Measurements from ENCODE around the gene RASL12.
"Not testable (repeated sequence)": the region's sequence is repeated elsewhere in the genome, so short reads cannot be mapped to it uniquely, and the experiment has no call there.

RASL12 gene, protein sequence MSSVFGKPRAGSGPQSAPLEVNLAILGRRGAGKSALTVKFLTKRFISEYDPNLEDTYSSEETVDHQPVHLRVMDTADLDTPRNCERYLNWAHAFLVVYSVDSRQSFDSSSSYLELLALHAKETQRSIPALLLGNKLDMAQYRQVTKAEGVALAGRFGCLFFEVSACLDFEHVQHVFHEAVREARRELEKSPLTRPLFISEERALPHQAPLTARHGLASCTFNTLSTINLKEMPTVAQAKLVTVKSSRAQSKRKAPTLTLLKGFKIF
- total RNA-seq: 0 reads per million in 3 experiments

DNA sequence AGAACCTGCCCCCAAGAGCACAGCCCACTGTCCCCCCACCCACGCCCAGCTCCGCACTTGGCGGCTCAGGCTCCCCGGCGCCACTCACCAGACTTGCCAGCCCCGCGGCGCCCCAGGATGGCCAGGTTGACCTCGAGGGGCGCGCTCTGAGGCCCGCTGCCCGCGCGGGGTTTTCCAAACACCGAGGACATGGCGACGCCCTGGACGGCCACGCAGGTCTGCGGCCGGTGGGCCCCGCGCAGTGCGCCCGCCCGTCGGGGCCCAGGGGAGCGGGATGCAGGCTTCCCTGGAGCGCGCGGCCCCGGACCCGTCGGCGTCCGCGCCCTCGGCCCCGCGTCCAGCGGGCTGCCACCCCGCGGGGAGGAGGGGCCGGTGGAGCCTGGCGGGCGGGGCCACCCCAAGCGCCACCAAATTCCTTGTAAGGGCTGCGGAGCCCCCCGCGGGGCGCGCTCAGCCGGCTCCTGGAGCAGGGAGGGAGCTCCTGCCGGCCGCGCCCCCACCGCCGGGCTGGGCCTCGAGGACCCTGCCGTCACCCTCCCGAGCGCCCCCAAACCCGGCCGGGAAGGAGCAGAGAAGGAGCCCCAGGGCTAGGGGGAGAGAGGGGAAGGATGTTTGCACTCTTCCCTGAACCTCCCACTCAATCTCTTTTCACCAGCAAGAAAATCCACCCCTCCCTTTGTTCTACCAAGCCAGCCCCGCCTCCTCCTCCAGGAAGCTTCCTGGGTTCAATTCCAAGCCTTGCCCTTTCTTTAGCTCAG, at the start of gene RASL12:
Gene RASL12, minus strand, starts transcription at position 347 of the 758 bp plus-strand sequence. Its CDS starts 156 bp downstream, at position 191.
- no peak for DNase-seq

DNA sequence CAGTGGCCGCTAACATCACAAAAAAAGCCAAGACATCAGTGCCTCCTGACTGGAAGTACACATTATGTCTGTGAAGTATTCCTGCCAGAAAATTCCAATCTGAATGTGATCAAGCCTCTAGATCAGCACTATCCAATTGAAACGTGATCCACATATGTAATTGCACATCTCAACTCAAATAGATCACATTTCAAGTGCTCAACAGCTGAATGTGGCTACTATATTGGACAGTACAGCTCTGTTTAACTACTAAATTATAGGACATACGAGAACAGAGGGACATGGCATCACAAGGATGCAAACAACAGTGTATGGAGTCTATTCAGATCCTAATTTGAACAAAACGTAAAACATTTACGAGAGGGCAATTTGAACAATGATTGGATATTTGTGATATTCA, 47.8 kb upstream of the RASL12 start:
- DNase-seq: no peak

DNA sequence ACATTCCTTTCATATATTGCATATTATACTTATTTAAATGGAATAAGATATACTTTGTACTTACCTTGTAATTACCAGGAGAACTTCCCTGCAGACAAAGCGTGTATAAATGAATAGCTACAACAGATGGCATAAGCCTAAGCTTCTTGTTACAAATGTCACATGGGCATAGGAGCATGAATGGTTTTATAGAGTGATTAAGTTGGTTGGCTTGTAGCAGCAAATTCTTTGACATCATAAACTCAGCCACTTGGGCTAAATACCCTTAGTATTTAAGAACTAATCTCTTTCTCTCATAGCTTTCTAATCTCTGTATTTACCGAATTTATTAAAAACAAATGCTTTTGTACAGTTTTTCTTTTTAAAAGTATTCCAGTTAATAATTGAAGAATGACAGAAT, 47.3 kb upstream of the RASL12 start, which contains the start of gene UBAP1L:
Gene UBAP1L, minus strand, starts transcription at position 115 of the 400 bp plus-strand sequence. CDS start 8,985 bp downstream, outside the sequence.
- DNase-seq: no peak

DNA sequence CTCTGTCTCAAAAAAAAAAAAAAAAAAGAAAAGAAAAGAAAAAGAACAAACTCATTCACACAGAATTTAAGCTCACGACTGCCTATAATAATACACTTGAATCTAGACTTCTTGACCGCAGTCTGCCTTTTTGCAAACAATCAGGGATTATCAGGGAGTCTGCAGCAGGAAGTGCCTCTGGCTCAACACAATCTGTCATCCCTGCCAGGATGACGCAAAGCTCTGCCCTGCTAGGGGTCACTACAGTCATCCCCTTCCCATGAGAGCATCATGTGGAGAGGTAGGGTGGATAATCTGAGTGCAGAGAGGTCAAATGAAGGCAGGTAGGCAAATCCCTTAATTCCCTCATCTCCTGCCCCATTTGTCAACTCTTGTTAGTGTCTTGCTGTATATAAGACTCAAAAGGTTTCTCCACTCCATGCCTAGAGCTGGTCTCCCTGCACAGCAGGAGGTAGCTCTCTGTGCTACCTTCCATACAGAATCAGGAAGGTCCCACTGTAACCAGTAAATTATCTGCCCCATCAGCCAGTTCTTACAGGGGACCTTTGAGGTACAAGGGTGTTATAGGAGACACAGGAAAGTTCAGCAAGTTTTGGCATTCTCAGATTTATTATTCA, 43.0 kb upstream of the RASL12 start:
- no peak for DNase-seq

DNA sequence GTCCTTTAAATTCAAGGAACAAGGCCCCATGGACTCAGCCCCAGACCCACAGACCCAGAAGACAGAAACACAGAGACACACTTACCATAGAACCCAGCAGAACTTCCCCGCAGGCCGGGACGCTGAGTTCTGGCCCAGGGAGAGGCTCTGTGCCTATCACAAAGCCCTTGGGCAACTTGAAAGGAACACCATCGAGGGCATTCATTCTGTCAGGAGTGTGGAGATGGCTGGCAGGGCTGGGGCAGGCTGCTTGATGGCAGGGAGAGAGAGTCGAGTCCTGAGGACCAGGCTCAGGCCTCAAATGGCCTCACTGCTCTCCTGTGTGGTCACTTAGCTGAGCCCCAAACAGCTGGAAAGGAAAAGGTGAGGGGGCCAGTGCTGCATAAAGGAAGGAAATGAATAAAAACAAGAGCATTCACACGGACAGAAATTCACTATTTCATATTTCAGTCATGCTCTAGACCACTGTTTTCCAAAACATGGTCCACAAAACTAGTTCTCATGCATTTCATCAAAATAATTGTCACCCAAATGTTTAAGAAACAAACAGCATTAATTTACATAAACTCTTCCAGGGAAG, 38.3 kb upstream of the RASL12 start:
- DNase-seq: no peak

DNA sequence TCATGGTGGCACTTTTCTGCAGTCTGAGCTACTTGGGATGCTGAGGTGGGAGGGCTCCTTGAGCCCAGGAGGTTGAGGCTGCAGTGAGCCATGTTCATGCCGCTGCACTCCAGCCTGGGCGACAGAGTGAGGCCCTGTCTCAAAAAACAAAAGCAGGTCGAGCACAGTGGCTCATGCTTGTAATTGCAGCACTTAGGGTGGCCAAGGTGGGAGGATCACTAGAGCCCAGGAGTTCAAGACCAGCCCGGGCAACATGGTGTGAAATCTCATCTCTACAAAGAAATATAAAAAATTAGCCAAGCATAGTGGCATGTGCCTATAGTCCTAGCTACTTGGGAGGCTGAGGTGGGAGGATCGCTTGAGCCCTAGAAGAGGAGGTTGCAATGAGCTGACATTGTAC, 37.2 kb upstream of the RASL12 start:
- DNase-seq: no peak

DNA sequence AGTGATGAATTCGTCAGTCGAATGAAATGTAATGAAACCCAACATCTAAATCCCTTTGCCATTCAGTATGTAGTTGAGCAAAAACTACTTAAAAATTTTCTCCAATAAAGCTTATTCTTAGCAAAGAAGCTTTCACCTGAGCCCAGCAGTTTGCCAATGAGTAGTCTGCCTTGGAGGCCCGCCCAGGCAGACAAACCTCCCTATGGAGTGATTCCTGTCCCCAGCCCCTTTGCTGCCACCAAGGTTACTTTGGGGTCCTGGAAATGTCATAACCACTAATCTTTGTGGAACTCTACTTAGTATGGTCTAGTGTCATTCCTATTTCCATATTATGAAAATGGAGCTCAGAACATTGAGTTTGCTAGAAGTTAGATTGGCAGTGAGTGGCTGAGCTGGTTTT, 35.1 kb upstream of the RASL12 start:
- no peak for DNase-seq

DNA sequence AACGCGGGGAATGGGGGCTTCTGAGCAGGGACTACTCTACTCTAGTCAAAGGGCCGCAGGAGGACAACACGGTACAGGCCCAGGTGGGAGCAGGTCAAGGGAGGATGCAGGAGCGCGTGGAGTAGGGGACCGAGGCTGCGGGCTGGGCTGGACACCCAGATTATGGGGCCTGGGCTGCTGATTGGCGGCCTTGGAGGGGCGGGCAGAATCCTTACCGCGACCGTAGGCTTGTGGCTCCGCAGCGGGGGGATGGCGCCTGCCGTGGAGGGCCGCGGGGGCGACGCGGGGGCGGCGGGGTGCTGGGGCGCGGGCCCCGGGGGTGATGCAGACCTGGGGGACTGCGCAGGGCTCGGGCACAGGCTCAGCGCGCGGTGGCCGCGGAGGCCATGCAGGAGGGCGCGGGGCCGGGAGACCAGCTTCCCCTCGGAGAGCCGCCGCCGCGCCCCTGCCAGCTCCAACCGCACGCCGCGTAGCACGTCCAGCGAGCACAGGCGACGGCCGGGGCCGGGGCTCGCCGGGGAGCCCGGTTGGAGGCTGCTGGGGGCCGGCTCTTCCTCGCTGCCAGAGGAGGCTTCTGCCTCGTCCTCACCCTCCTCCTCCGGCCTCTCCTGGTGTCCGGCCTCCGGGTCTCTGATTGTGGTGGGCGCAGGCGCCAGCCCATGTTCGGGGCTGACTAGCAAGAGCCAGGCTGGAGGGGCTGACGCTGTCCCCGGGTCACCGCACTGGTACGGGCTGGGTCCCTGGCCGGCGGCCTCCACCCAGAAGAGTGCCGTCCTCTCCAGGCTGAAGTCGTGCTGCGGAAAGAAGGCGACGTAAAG, 34.3 kb upstream of the RASL12 start:
- DNase-seq: no peak

DNA sequence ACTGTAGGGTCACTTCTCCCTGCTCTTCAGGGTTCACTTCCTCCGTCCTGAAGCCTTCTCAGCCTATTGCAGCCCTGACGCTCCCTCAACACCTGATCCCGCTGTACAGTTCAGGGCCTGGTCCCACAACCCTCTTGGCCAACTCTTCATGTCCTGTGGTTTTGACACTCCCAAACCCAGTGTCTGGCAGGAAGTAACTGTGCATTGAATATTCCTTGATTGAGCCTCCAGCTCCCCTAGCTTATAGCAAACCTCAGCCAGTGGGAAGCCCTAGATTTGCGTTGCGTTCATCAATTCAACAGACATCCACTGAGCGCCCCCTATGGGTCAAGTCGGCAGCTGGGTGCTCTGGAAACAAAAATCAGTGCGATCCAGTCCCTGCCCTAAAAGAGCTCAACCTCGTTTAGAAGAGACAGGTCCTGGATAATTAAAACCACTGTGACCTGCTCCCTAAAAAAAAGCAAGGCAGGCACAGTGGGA, 33.7 kb upstream of the RASL12 start:
- no peak for DNase-seq

DNA sequence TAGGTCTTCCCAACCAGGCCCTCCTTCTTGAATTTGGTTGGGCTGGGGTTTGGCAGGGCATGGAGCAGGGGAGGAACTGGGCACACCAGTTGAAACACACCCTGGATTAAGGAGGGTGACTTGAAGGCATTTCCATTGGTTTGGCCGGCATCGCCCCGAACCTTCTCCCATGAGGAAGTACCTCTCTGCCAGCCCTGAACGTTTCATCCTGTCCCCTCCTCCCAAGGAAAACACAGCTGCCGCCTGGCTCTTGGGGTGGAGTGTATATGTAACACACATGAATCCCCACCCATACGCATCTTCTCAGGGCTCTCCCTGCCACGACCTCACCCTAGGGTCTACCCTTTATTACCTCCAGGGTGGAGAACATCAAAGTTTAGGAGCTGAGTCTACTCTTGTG, 32.7 kb upstream of the RASL12 start:
- DNase-seq: no peak

DNA sequence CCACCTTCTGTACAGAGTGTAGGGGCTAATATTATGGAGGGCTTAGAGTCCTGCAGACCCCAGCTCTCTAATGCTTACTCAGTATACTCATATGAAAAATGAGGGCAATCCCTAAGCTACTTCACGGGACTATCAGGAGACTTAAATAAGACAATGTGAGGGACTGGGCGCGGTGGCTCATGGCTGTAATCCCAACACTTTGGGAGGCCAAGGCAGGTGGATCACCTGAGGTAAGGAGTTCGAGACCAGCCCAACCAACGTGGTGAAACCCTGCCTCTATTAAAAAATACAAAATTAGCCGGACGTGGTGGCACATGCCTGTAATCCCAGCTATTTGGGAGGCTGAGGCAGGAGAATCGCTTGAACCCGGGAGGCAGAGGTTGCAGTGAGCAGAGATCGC, 32.0 kb upstream of the RASL12 start:
- not testable (repeated sequence) for DNase-seq

DNA sequence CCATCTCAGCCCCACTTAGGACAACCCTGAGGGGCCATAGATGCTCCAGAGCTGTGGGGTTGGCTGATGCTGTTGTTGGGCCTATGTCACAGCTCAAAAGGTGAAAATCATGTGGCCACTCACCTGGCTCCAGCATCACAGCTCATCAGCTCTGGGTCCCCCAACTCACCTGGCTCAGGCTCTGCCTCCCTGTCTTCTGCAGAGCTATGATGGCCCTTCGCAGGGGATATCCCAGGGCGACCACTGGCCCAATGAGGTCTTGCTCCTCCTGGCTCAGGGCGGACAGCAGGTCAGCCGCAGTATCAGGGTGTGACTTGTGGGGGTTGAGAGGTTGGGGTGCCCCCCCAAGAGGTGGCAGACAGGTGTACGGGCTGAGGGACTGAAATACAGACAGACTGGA, 31.5 kb upstream of the RASL12 start:
- no peak for DNase-seq

DNA sequence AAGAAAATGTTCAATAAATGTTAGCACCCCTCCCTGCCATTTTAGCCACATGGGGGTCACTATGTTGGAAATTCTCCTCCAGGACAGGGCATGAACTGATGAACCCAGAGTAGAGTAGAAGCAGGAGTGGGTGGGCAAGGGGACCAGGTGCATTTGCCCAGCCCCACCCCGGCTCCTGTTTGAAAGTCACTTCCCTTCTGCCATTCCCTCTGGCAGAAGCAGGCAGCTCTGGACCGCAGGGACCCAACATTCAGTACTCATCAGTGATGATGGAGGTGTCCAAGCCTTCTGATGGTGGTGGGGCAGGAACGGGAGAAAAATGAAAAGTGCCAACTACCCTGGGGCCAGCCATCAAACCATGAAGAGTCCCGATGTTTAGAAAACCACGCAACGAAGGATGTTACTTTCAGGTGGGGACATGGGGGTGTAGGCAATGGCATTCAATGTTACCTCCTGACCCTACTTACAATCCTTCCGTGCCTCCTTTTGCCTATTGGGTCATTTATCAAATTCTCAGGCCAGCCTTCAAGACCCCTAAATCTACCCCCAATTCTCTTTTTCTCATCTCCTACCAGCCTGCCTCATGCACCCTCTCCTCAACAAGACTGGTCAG, 30.0 kb upstream of the RASL12 start:
- DNase-seq: no peak

DNA sequence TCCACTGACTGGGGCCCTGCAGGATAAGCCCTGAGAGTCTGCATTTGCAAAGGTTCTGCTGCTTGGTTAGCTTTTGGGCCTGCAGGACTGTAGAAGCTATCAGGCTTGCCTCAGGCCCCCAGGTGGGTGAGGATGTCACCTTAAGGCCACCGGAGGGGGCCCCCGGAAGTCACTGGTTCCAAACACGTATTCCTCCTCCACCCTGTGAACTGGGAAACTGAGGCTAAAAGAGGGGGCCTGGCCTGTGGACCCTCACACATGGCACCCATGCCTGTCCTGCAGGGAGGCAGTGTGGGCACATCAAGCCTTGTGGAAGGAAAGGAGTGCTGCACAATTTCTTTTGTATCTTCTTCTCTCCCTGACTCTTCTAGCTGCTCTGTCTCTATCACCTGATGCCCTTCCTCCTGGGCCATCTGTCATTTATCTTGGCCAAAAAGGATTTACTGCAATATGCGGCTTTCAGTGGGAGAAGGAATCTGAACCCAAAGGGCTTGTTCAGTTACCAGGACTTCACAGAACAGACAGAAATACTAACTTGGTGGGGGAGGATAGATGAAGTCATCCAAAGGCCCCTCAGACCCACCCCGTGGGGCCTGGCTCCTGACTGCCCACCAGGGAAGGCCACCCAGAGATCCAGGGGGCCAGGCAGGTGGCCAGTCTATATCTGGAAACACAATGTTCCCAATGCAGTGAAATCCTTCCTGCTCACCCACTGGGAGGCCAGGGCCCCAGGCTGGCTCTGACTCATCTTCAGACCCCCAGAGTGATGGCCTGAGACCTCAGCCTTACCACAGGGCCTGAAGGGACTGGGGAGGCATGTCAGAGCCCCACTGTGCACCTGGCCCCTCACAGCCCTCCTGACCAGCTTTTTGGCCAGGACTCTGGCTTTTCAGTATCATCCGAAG, 28.9 kb upstream of the RASL12 start:
- no peak for DNase-seq

DNA sequence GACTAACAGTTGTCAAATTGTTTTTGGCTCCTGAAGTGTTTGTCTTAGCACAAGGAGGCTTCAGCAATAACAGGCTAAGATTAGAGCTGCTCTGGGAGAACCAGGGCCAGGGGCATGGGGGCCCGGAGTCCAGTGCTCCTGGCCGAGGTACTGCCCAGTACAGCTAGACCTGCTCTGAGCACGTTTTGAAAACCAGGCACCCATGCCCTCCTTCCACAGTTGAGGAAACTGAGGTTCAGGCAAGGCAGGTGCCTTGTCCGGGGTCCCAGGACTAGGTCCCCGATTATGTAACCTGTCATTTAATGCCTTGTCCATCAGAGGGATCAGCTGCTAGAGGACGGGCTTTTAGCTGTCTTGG, 27.9 kb upstream of the RASL12 start:
- no peak for DNase-seq

DNA sequence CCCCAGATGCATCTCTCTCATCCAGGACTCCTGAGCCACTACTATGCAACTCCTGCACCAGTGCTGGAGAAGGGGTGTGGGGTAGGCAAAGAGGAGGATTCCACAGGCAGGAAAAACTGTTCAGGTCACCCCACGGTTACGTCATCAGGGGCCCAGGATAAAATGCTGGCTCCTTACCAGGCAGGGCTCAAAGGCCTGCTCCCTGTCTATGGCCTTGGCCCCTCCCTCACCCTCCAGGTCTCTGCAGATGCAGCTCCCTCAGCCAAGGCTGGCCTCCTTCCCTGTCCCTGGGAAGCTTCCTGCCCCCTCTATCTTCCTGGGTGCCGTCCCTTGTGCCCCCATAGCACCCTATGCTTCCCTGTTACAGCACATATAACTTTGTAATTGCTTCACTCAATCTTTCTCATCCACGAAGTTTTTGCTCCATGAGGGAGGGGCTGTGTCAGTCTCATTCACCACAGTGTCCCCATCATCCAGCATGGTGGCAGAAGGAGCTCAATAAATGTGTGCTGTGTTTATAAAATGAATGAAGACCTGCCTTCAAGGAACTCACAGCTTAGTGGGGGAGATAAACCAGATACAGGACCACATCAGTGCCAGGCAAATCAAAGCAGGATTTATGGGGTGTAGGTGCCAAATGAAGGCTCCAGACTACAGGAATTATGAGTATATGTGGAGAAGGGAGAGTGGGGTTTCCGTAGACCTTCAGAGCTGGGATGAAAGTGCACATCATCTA, 27.4 kb upstream of the RASL12 start:
- no peak for DNase-seq

DNA sequence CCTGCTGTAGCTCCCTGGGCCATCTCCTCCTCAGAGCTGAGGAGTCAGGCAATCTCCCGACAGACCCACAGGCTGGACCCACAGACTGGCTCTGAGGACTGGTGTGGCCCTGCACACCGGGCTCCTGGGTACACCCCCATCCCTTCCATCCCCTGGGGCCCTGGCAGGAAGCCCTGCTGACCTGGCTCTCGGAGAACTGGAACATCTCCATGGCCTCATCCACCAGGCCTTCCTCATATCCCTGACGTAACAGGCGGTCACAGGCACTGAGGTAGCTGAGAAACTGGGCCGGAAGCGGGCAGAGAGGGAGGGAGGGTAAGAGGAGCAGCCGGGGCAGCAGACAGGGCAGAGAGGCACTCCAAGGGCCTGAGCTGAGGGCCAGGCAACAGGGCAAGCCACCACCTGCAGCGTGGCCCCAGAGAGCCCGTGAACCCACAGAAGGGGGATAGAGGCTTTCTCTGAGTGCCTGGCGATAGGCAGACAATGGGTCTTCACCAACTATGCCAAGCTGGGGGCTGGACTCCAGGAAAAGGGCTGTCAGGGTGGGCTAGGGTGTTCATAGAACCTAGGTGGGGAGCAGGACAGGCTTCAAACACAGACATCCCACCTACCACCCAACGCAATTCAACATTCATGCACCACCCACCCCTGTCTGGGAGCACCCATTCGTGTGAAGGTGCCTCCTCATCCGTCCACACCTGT, 26.7 kb upstream of the RASL12 start:
- DNase-seq: no peak

DNA sequence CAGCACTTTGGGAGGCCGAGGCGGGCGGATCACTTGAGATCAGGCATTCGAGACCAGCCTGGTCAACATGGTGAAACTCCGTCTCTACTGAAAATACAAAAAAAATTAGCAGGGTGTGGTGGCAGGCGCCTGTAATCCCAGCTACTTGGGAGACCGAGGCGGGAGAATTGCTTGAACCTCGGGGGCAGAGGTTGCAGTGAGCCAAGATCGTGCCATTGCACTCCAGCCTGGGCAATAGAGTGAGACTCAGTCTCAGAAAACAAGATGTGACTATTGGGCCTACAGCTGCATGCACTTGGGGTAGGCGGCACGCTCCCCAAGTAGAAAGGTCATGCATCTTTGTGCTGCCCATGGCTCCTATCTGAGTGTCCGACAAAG, 26.0 kb upstream of the RASL12 start:
- not testable (repeated sequence) for DNase-seq

All from central memory CD4-positive, alpha-beta T cell (primary cell).